K562 treated with DMSO at 1 percent for 48 hours (cell line): ENCODE data around the gene GDPGP1. TPM values are rescaled to one million over a fixed set of nuclear protein-coding genes. Genes with fewer than 3 reads are reported as not detected.

ENCODE experiments used
- total RNA-seq: library from RNA; unstranded; fragments of 300-600 nt; gene quantifications from 2 replicates; pipeline ENCODE4 v1.2.3, GENCODE V29; 2022; ENCODE audit warnings: low replicate concordance; ENCODE audit errors: extremely low read depth

GDPGP1 gene
- not detected in 2 replicates for total RNA-seq

GRCh38 chr15:90234096-90234988, at the start of gene GDPGP1:
Gene GDPGP1, plus strand, starts transcription at chr15:90234209. Its CDS starts 6,700 bp downstream, at chr15:90240909.

GRCh38 chr15:90201130-90201943, 32.7 kb upstream of the GDPGP1 start, which contains the start of gene SEMA4B:
Gene SEMA4B, plus strand, starts transcription at chr15:90201330. Its CDS starts 249 bp downstream, at chr15:90201579.

GRCh38 chr15:90233387-90234095, 468 bp upstream of the GDPGP1 start, which contains the start of gene CIB1:
Gene CIB1, minus strand, starts transcription at chr15:90233941. Its CDS starts 56 bp downstream, at chr15:90233885.

GRCh38 chr15:90249203-90249863, 15.3 kb downstream of the GDPGP1 start, which contains the start of gene TTLL13:
Gene TTLL13, plus strand, starts transcription at chr15:90249556. Its CDS starts 1,075 bp downstream, at chr15:90250631.

GRCh38 chr15:90265271-90266060, 31.5 kb downstream of the GDPGP1 start, which contains the start of gene NGRN:
Gene NGRN, plus strand, starts transcription at chr15:90265672. Its CDS starts 41 bp downstream, at chr15:90265713.

Other genes starting within 250 kb of the GDPGP1 start
- gene ZNF710, start 232.9 kb upstream of the GDPGP1 start, total RNA-seq, result not detected in 2 replicates
- gene IDH2, start 131.7 kb upstream of the GDPGP1 start, total RNA-seq, result not detected in 2 replicates
- not detected in 2 replicates for gene SEMA4B, start 32.9 kb upstream of the GDPGP1 start, total RNA-seq
- gene CIB1, start 268 bp upstream of the GDPGP1 start, total RNA-seq, result not detected in 2 replicates
- gene TTLL13, start 15.3 kb downstream of the GDPGP1 start, total RNA-seq, result not detected in 2 replicates
- not detected in 2 replicates for gene NGRN, start 31.5 kb downstream of the GDPGP1 start, total RNA-seq
- gene ZNF774, start 118.1 kb downstream of the GDPGP1 start, total RNA-seq, result not detected in 2 replicates
- 96.8 TPM in 1 of 2 replicates, not detected in the other for gene IQGAP1, start 154.0 kb downstream of the GDPGP1 start, total RNA-seq